K562 (cell line): Measurements from ENCODE around the gene TTC22. TPM values are rescaled to one million over a fixed set of nuclear protein-coding genes. Genes with fewer than 3 reads are reported as not detected.

ENCODE experiments used
- ATAC-seq: fragments of 200-7000 bp; cut with Tn5 transposase; 3 replicates; pipeline ENCODE4 v1.9.1; 2020; ENCODE audit warnings: moderate library complexity
- BruUV-seq: library from RNA; stranded (reverse); fragments of 400-500 nt; replicated peaks from 2 replicates; lab custom pipeline; 2021; lab: Mats Ljungman, UMichigan
- CTCF ChIA-PET: fragments of 300-600 bp; formaldehyde crosslinking; extraction: SDS; loops from one replicate; lab custom pipeline; 2021; ENCODE audit warnings: low intra/inter-chr PET ratio; lab: Yijun Ruan, JAX
- POLR2A ChIA-PET: fragments of 300-600, 350-650 bp; sonication (Branson Sonifier 250); formaldehyde crosslinking; extraction: SDS; loops from one replicate; lab custom pipeline; 2021; ENCODE audit warnings: antibody characterized with exemption, inconsistent platforms; lab: Yijun Ruan, JAX
- DNase-seq, 4 experiments: peaks; one replicate each; pipeline versions ENCODE4 v3.0.0 to v3.0.0-alpha.2; 2011 to 2018; ENCODE audit warnings: low spot score in 3 of 4, mixed read lengths in 3 of 4; ENCODE audit errors: extremely low read depth in 1 of 4
- FAIRE-seq: peaks from 2 replicates; lab custom pipeline; 2011; peaks lifted over from hg19 to GRCh38; lab: Jason Lieb, UNC
- H2AFZ ChIP-seq: 2 replicates; pipeline ENCODE4 v1.6.0; 2011; ENCODE audit warnings: low read depth, low read length, control low read depth, inconsistent platforms
- H3K27ac ChIP-seq: fragments of 200-600 bp; 3 replicates; pipeline ENCODE4 v1.8.0; 2011; ENCODE audit warnings: low read depth, mild to moderate bottlenecking, control low read depth, inconsistent platforms, low read length, moderate library complexity, mixed read lengths; ENCODE audit errors: extremely low read depth
- H3K27me3 ChIP-seq, 2 experiments: fragments of 300-600 bp in 1 of 2; 2 replicates in 1 of 2; 3 replicates in 1 of 2; pipeline versions ENCODE4 v1.6.0 to v1.8.0; 2011; ENCODE audit warnings: inconsistent platforms in 2 of 2, low read length in 2 of 2, mild to moderate bottlenecking in 1 of 2, mixed read lengths in 1 of 2, moderate library complexity in 1 of 2; ENCODE audit not compliant: control insufficient read depth in 2 of 2, insufficient read depth in 2 of 2
- H3K36me3 ChIP-seq: fragments of 300-600 bp; 3 replicates; pipeline ENCODE4 v1.8.0; 2011; ENCODE audit warnings: mild to moderate bottlenecking, low read length, inconsistent platforms; ENCODE audit not compliant: control insufficient read depth, insufficient read depth
- H3K4me1 ChIP-seq, 2 experiments: fragments of 200-600 bp in 1 of 2; replicated peaks in 1 of 2; 2 replicates in 1 of 2; 3 replicates in 1 of 2; pipeline versions ENCODE4 v1.5.1 to v1.8.0; 2011; ENCODE audit warnings: inconsistent platforms in 2 of 2, low read length in 2 of 2, mild to moderate bottlenecking in 1 of 2, mixed read lengths in 1 of 2, moderate library complexity in 1 of 2; ENCODE audit not compliant: control insufficient read depth in 2 of 2, insufficient read depth in 2 of 2
- H3K4me2 ChIP-seq: 2 replicates; pipeline ENCODE4 v1.6.1; 2011; ENCODE audit warnings: low read length, control low read depth, inconsistent platforms, mixed read lengths; ENCODE audit not compliant: insufficient read depth
- H3K4me3 ChIP-seq: fragments of 200-600 bp; sonication (generic), shearing (Covaris generic); 2 replicates; pipeline ENCODE4 v1.5.1; 2016; ENCODE audit warnings: control low read depth, inconsistent platforms
- H3K79me2 ChIP-seq: fragments of 200-600 bp; 3 replicates; pipeline ENCODE4 v1.8.0; 2011; ENCODE audit warnings: low read length, inconsistent platforms; ENCODE audit not compliant: control insufficient read depth, insufficient read depth
- H3K9ac ChIP-seq, 2 experiments: 2 replicates each; pipeline versions ENCODE4 v1.6.0 to v1.6.1; 2011; ENCODE audit warnings: low read depth in 2 of 2, low read length in 2 of 2, control low read depth in 1 of 2, inconsistent platforms in 1 of 2, mild to moderate bottlenecking in 1 of 2, mixed read lengths in 1 of 2; ENCODE audit not compliant: insufficient read depth in 1 of 2
- H3K9me1 ChIP-seq: one replicate; pipeline ENCODE4 v1.6.0; 2011; ENCODE audit warnings: inconsistent platforms, mild to moderate bottlenecking, low read length, moderate library complexity; ENCODE audit not compliant: control insufficient read depth, insufficient read depth
- H3K9me3 ChIP-seq: replicated peaks from 2 replicates; pipeline ENCODE4 v1.5.1; 2011; ENCODE audit warnings: low read depth, low read length, inconsistent platforms; ENCODE audit not compliant: control insufficient read depth, insufficient read depth
- H4K20me1 ChIP-seq: replicated peaks from 2 replicates; pipeline ENCODE4 v1.6.1; 2011; ENCODE audit warnings: low read length, inconsistent platforms, mixed read lengths; ENCODE audit not compliant: control insufficient read depth, insufficient read depth
- ATF1 ChIP-seq, 2 experiments: fragments of 450-650 bp in 1 of 2; IDR thresholded peaks; 2 replicates each; pipeline ENCODE4 v1.6.1; 2016; ENCODE audit warnings: missing compliant biosample characterization in 1 of 2, missing genetic modification characterization in 1 of 2
- C11orf30 ChIP-seq: fragments of 450-650 bp; IDR thresholded peaks from 2 replicates; pipeline ENCODE4 v1.6.1; 2016; ENCODE audit warnings: low read depth, mild to moderate bottlenecking
- CBX5 ChIP-seq: IDR thresholded peaks from 2 replicates; pipeline ENCODE4 v1.6.1; 2014; ENCODE audit warnings: low read depth, borderline replicate concordance
- CTCFL ChIP-seq: IDR thresholded peaks from 2 replicates; pipeline ENCODE4 v1.6.1; 2011; ENCODE audit warnings: borderline replicate concordance, low read depth, mild to moderate bottlenecking, moderate library complexity, low read length; ENCODE audit not compliant: insufficient read depth, poor library complexity, severe bottlenecking
- ETV6 ChIP-seq, 3 experiments: fragments of 150-350 bp in 1 of 3; sonication (generic) in 1 of 3; formaldehyde crosslinking in 1 of 3; IDR thresholded peaks; 2 replicates each; pipeline versions ENCODE4 v1.6.1 to v1.8.0; 2014 to 2022; ENCODE audit warnings: borderline replicate concordance in 2 of 3, low read depth in 2 of 3, antibody characterized with exemption in 1 of 3, low read length in 1 of 3, mild to moderate bottlenecking in 1 of 3, missing genetic modification reagents in 1 of 3
- FOSL1 ChIP-seq: fragments of 200-800 bp; sonication (Bioruptor generic); conservative IDR thresholded peaks from 2 replicates; pipeline ENCODE4 v1.6.1; 2016; ENCODE audit warnings: missing genetic modification characterization, missing compliant biosample characterization
- GTF2E2 ChIP-seq: fragments of 200-800 bp; sonication (Bioruptor generic); IDR thresholded peaks from 2 replicates; pipeline ENCODE4 v1.6.1; 2016; ENCODE audit warnings: missing genetic modification characterization, missing compliant biosample characterization
- HMGXB4 ChIP-seq: sonication (generic); formaldehyde crosslinking; IDR thresholded peaks from 2 replicates; pipeline ENCODE4 v1.8.1; 2023; ENCODE audit warnings: mild to moderate bottlenecking, missing genetic modification reagents
- SRSF1 ChIP-seq: fragments of 200-400 bp; formaldehyde crosslinking; IDR thresholded peaks from 2 replicates; pipeline ENCODE4 v1.6.1; 2017; ENCODE audit warnings: mild to moderate bottlenecking, low read depth, low read length, moderate library complexity
- SRSF3 ChIP-seq: fragments of 200-400 bp; formaldehyde crosslinking; IDR thresholded peaks from 2 replicates; pipeline ENCODE4 v1.6.1; 2016; ENCODE audit warnings: mild to moderate bottlenecking, low read length, moderate library complexity; ENCODE audit not compliant: insufficient read depth
- TSC22D4 ChIP-seq: fragments of 450-650 bp; IDR thresholded peaks from 2 replicates; pipeline ENCODE4 v1.6.1; 2016; ENCODE audit warnings: missing genetic modification characterization, missing biosample characterization, control low read depth
- WHSC1 ChIP-seq: IDR thresholded peaks from one replicate; pipeline ENCODE4 v1.6.1; 2012; ENCODE audit warnings: low read length, control low read depth, inconsistent platforms
- ZBTB43 ChIP-seq: sonication (generic); formaldehyde crosslinking; IDR thresholded peaks from 2 replicates; pipeline ENCODE4 v1.8.0; 2023; ENCODE audit warnings: mild to moderate bottlenecking, missing genetic modification reagents
- ZFP1 ChIP-seq: fragments of 450-650 bp; formaldehyde crosslinking; IDR thresholded peaks from 2 replicates; pipeline ENCODE4 v1.4.0; 2020; ENCODE audit warnings: mild to moderate bottlenecking, mixed read lengths
- ZNF76 ChIP-seq: fragments of 250-450 bp; sonication (Bioruptor Pico); IDR thresholded peaks from 2 replicates; pipeline ENCODE4 v1.4.0; 2020; ENCODE audit warnings: mild to moderate bottlenecking, moderate library complexity, borderline replicate concordance
- WGBS: fragments of 100-300 bp; shearing (Covaris generic); methylation state at CpG from one replicate; pipeline ENCODE4 v1.1.6; 2016; ENCODE audit warnings: low coverage, mixed read lengths; ENCODE audit not compliant: insufficient coverage; ENCODE audit errors: missing lambda C conversion rate; 5-methylcytosine and 5-hydroxymethylcytosine counted together
- in situ Hi-C: fragments of 300-500 bp; cut with MboI; formaldehyde crosslinking; loops from 4 replicates; pipeline ENCODE4 v1.15.0; 2018; ENCODE audit warnings: inconsistent platforms, mixed read lengths
- intact Hi-C: fragments of 100-400 bp; cut with micrococcal nuclease; formaldehyde crosslinking; loops from 2 replicates; pipeline ENCODE4 v1.14.2; 2022
- polyA plus RNA-seq, 8 experiments: library from polyadenylated mRNA; depleted of rRNA in 4 of 8; stranded (reverse) in 5 of 8; unstranded in 3 of 8; fragments of >200 nt; fragmentation: Nextera tagmentation in 2 of 8; fragmentation: Illumina TruSeq in 1 of 8; extraction: Ambion mirVana in 2 of 8; extraction: Trizol in 1 of 8; gene quantifications; 2 replicates each; pipeline versions ENCODE4 v1.2.1 to v1.2.3, GENCODE V29; 2011 to 2014; ENCODE audit warnings: inconsistent platforms in 1 of 8, missing spikeins in 1 of 8
- total RNA-seq, 7 experiments: library from RNA; depleted of rRNA in 6 of 7; stranded (reverse); fragments of >200 nt in 6 of 7; fragmentation: Illumina TruSeq in 2 of 7; extraction: Trizol in 2 of 7; gene quantifications; 2 replicates each; pipeline versions ENCODE4 v1.2.1 to v1.2.3, GENCODE V29; 2011 to 2021; ENCODE audit warnings: low replicate concordance in 1 of 7

TTC22 gene
- total and polyA plus RNA-seq, 9 of the 15 experiments (the other 6 are each of a cell fraction or from before 2014, with no cell fraction given) = 0.07 TPM; not detected in 8

- BruUV-seq = no TSS peak
- peak; percentile 38; the same call in 1 of the 2 replicates for TF ChIP-seq FOSL1 (tag)
- TF ChIP-seq ZBTB43 (CRISPR knock-in tag) = no peak
- no peak for TF ChIP-seq TSC22D4 (tag)
- no peak for TF ChIP-seq SRSF1
- TF ChIP-seq ZNF76 (CRISPR knock-in tag) = 0 out of 2 replicates have a peak, but pooled peaks have one; percentile 56
- no peak for TF ChIP-seq CTCFL
- no peak for TF ChIP-seq GTF2E2 (tag)
- no peak for TF ChIP-seq WHSC1
- no peak for TF ChIP-seq ZFP1 (CRISPR knock-in tag)
- TF ChIP-seq C11orf30 = peak; percentile 70
- TF ChIP-seq ETV6 (IDR thresholded peaks at IDR 0.05; ENCODE audit: borderline replicate concordance in 1 of 2, low read depth in 2 of 2, low read length in 1 of 2) = no peak
- no peak for TF ChIP-seq ETV6 (CRISPR knock-in tag; IDR thresholded peaks at IDR 0.05; ENCODE audit: borderline replicate concordance)
- peak; percentile 82; the same call in 1 of the 2 replicates for TF ChIP-seq HMGXB4
- TF ChIP-seq ATF1 (CRISPR knock-in tag; IDR thresholded peaks at IDR 0.05) = no peak
- TF ChIP-seq ATF1 (tag; IDR thresholded peaks at IDR 0.05) = peak; percentile 94
- TF ChIP-seq SRSF3 = no peak
- TF ChIP-seq CBX5 = no peak
Measured at GRCh38 chr1:54764133-54764921, 36.8 kb downstream of the TTC22 start, which contains the start of gene PARS2. PARS2 (minus strand) TSS chr1:54764523; CDS start chr1:54759161, 5,362 bp downstream.

More at GRCh38 chr1:54764133-54764921, 36.8 kb downstream of the TTC22 start, which contains the start of gene PARS2:
- DNase-seq (peak; percentile 99 to 100 (median 100)), ATAC-seq (peak; percentile 97), FAIRE-seq (peak; percentile 99)
- no peaks in the 10 kb centered on the region; a peak in 1 of 5 replicates for H3K27me3 ChIP-seq
- intact Hi-C loops (loop anchor here (2.0 kb wide), 1 partner anchor 50 kb away; the partner anchor contains the start of gene TTC4), in situ Hi-C loops (no loop called here)
- H4K20me1 ChIP-seq = no peaks in the 10 kb centered on the region
- no peaks in the 10 kb centered on the region for H3K9me3 ChIP-seq
- POLR2A ChIA-PET = interaction anchor here (0.9 to 2.9 kb wide), 5 partner anchors 13 to 41 kb away, joined by 3 to 19 read pairs (median 9); no protein-coding TSS in a partner anchor
- H3K36me3 ChIP-seq = no peaks in the 10 kb centered on the region
- CTCF ChIA-PET = interaction anchor here (1.3 kb wide), 1 partner anchor 27 kb away, joined by 3 read pairs; no protein-coding TSS in a partner anchor
- 2% methylated on average over 57 of the region's 57 CpGs for WGBS
- H3K4me3 ChIP-seq = peak within 1 kb of the TSS; percentile 87
- no peaks in the 10 kb centered on the region for H3K9me1 ChIP-seq
- peak within 1 kb of the TSS; percentile 90 to 94 for H3K9ac ChIP-seq
- H3K27ac ChIP-seq = peak within 1 kb of the TSS; percentile 75
- peak within 1 kb of the TSS; percentile 100 for H3K4me2 ChIP-seq
- H3K79me2 ChIP-seq = peaks cover 18% of the 10 kb centered on the region
- H3K4me1 ChIP-seq = peaks cover 0 to 7% of the 10 kb centered on the region in 2 experiments; a peak in 2 of 5 replicates
- peak within 1 kb of the TSS; percentile 96 for H2AFZ ChIP-seq
